ENCODE data around the gene SSUH2. TPM values are rescaled to one million over a fixed set of nuclear protein-coding genes. Genes with fewer than 3 reads are reported as not detected.

The SSUH2 gene
- total and polyA plus RNA-seq, 9 of the 15 experiments (the other 6 are each of a cell fraction or from before 2014, with no cell fraction given) = 0.04 to 0.17 (median 0.04) TPM; not detected in 6

GRCh38 chr3:8681349-8681748 lies 36.8 kb upstream of the SSUH2 start (continued):
- TF ChIP-seq RERE (CRISPR knock-in tag; IDR thresholded peaks at IDR 0.05; ENCODE audit: borderline replicate concordance) = no peak
- TF ChIP-seq ZNF778 (CRISPR knock-in tag; IDR thresholded peaks at IDR 0.05) = no peak
- no peak for TF ChIP-seq CBX5 (IDR thresholded peaks at IDR 0.05; ENCODE audit: borderline replicate concordance, low read depth)
- TF ChIP-seq ELF2 (CRISPR knock-in tag; IDR thresholded peaks at IDR 0.05) = no peak
- TF ChIP-seq MLLT1 (IDR thresholded peaks at IDR 0.05) = no peak
- TF ChIP-seq ZBTB43 (CRISPR knock-in tag; IDR thresholded peaks at IDR 0.05) = no peak
- TF ChIP-seq ESRRB (CRISPR knock-in tag; IDR thresholded peaks at IDR 0.05; ENCODE audit: borderline replicate concordance) = no peak
- TF ChIP-seq U2AF1 (optimal IDR thresholded peaks at IDR 0.05; ENCODE audit: low read depth, low read length) = no peak

All from K562 (cell line).